ENCODE measurements around the gene THSD7B.
"Not testable (repeated sequence)": the region's sequence is repeated elsewhere in the genome, so short reads cannot be mapped to it uniquely, and the experiment has no call there.

Gene THSD7B

DNA sequence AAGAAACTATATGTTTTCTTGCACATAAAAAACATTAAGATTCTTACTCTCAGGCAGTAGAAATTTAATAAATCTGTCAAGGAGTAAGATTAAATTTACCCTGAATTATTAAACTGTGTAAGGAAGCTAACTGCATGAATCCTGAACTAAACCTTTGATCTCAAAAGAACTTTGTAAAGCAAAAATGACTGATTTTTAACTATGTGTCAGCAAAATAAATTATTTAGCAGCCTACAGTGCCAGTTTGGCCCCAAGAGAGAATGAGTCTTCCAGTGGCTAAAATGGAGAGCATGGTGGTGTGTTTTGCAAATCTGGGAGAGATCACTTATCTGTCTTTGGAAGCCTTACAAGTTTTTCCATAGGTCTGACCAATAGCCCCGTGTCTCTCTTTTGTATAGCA is 190.7 kb downstream of the THSD7B start:
- no peak for DNase-seq

DNA sequence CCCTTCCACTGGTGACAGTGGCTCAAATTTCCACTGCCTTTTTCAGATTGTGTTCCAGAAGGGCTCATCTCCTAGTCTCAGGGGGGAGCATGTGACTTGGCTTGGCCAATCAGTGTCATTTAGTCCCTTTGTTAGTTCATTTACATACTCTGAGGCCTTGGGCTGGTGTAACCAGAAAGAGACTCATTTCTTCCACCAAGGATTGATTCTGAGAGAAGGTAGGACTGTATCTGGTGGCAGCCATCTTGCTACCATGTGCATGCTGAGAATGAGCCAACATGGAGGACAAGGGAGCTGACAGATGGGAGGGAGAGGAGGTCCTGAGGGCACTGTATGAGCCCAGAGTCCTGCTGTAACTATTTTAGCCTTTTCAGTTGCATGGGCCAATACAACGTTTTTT is 191.7 kb downstream of the THSD7B start:
- no peak for DNase-seq

DNA sequence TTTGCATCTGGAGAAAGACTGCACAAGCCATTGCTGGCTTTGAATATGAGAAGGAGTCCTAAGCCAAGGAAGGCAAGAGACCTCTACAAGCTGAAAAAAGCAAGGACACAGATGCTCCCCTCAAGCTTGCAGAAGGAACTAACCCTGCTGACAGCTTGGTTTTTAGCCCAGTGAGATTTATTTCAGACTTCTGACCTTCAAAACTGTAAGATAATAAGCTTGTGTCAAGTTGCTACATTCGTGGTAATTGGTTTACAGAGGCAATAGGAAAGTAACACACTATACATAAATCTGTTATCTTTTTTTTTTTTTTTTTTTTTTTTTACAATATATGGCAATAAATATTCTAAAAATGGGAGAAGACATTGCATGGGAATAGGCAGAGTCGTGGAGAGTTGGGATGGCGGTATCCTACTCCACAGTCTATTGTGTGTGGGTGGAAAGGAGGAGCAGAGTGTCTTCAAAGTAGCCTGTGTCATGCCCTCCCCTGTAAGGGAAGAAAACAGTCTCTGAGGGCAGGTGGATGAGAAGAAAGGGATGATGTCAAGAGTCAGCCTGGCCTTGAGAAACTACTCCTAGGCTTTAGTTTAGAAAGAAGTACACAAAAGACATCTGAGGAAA is 196.9 kb downstream of the THSD7B start:
- DNase-seq, result no peak

DNA sequence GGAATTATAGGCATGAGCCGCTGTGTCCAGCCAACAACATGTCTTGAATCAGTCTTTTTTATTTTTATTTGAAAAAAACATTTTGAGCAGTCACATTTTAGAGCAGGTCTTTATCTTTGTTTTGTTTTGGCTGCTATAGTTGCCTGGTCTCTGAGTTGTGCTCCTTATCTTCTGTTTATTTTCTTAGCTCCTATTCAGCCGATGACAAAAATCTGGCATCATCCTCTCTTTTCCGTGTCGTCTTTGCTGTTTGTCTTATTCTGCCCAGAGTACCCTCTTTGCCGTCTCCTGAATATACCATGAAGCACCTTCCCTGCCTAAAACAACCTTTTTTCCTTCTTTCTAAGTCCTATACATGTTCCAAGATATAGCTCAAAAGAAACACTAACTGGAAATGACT is 201.1 kb downstream of the THSD7B start:
- DNase-seq, result no peak

DNA sequence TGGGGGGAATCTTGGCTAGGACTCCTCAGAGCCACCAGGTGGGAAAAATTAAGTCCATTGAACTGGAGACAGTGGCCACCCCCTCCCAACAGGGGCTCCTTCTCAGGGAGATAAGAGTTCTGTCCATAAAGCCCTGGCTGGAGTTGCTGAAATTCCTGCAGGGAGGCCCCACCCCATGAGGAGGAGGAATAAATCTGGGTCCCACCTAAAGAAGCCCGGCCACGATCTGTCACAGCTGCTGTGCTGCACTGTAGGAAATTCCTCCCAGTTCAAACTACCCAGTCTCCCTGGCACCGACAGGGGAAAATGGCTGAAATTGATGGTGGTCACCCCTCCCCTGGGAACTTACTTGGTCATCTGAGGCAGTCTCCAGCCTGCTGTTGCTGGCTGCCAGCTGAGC is 215.0 kb downstream of the THSD7B start:
- DNase-seq, result no peak

DNA sequence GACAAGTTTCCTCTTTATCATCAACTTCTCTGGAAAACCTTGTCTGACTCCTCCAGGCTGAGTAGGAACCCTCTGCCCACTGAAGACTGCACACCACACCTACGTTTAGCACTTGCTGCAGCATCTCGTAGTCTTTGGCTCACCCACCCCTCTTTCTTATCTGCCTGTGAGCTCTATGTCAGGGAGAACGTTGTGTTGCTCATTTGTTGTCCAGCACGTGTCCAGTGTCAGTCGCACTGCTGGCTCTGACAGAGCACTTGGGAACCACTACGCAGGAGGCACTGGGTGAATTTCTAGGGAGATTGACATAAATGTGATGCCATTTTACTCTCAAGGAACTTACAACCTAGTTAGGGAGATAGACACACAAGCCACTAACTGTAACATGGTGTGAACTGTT is 216.3 kb downstream of the THSD7B start:
- DNase-seq, result not testable (repeated sequence)

DNA sequence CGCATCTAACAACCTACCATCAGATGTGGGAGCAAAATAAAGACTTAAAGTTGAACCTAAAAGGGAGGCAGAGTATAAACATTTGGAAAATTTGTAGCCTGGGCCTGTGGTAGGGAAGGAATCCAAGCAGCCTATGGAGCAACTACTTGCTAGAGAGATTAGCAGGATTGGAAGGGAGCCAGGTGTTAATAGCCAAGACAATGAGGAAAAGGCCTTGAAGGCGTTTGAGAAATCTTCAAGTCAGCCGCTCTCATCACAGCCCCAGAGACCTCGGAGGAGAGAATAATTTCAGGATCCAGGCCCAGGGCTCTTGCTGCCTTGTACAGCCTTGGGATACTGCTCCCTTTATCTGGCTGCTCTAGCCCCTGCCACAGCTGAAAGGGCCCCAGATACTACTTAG is 219.7 kb downstream of the THSD7B start:
- no peak for DNase-seq

DNA sequence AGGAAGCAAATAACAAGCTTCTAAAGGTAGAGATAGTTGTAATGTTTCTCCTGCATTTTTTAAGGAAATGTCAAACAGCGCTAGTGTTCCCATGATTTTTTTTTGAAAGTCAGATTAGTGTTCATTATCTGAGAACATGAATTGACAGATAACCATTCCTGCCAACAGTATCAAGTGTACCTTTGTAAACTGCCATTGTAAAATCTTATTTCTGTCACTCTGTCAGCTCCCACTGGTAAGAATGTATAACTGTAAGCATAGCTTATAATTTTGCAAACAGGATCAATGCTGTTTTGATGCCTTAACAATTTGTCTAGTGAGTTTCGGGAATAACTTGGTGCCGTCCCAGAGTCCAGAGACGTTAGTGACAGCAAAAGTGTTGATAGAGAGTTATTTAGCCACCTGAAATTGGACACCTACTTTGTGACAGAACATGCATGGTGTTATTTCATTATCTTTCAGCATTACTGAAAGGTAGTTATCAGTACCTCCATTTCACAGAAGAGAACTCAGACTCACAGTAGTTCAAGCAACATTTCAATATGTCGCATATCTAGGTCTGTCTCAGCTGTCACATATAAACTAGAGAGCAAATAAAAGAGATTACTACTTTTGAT is 221.4 kb downstream of the THSD7B start:
- no peak for DNase-seq

DNA sequence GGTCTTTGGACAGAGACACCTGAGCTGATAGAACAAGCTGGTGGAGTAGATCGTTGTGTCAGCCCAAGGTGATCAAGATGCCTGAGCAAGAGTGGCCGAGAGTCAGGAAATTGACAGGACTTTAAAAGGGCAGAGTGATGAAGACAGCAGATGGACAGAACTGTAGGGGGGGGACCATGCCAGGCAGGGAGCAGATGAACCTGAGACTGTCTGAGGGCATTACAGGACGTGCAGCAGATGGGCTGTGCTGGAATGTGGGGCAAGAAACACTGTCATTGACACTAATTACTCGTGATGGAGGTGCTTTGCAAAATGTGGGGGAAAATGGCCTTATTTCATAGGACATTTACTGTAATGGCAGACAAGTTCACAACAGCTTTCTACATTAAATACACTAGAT is 225.0 kb downstream of the THSD7B start:
- no peak for DNase-seq

DNA sequence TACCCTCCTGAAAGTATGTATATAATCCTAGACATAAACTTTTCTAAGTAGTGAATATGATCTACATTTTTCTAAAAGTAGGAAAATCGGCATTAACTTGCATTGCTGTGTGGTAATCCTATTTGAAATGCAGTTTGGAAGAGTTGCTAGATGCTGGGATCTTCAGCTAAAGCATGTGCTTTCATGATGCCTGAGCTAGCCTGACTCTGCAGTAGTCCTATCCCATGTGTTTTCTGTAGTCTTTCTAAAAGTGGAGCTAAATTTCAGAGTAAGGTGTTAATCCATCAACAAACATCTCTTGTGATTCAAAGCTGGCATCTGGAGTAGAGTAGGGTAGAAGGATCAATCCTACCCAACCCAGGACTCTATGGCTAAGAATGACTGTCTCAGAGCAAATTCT is 229.4 kb downstream of the THSD7B start:
- no peak for DNase-seq

DNA sequence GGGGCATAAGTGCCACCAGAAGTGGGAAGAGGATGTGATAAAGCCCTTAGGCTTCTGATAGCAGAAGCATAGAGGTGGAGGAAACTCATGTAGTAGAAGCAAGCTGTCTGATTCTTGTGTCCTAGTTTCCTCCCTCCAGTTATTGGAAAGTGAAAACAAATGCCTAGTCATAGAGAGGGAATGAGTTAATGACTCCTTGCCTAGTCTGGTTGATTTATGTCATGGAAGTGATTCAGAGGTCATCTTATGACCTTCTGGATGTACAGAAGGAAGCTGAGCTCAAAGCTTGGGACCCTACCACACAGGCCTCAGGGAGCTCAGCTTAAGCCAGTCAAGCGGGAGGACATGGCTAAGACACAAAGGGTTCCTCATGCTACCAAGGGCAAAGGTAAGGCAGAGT is 232.2 kb downstream of the THSD7B start:
- no peak for DNase-seq

DNA sequence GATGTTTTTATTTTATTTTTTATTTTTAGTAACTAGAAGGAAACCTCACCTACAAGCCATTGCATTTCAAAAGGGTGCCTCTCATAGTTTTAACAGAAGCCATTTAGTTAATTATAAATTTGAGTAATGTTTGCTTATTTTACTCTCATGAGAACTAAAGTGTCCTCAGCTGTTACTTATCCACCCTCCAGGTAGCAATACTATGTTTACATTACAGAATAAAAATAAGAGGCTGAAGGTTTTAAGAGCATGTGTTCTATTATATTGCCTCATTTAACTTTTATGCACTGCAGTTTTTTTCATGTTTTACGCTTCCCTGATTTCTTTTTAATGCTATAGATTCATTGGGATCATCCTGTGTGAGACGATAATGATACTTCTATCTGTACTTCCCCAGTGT is 235.5 kb downstream of the THSD7B start:
- no peak for DNase-seq

DNA sequence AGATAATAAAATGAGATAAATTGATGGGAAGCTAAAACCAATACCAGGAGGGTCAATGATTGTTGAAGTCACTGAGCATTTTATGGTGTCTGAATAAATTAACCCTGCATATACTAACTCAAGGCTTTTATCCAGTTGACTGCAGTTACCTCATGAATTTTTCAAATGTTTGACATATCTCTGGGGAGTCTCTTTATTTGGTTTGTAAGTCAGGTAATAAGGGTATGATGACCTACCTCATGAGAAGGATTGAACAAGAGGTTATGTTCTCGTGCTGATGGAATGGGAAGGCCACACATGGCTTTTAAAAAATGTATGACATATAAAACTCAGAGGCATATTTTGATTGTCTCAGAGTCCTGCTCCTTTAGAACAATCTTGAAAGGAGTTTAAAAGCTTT is 237.6 kb downstream of the THSD7B start:
- no peak for DNase-seq

DNA sequence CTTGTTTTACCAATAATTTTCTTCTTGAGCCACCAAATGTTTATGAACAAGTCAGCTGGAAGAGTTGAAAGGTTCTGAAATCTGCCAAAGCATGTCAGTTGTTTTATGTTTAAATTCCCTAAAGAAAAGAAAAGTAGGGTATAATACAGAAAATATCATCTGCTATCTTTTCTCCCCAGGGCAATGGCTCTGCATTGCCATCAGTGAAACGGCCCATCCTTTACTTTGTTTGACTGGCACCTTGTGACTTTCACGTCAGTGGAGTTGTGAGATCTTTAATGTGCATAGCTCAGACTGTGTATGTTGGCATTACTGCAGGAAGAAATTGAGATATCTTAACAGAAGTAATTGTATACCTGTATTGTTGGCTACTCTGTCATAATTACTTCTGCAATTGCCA is 239.9 kb downstream of the THSD7B start:
- DNase-seq, result no peak

DNA sequence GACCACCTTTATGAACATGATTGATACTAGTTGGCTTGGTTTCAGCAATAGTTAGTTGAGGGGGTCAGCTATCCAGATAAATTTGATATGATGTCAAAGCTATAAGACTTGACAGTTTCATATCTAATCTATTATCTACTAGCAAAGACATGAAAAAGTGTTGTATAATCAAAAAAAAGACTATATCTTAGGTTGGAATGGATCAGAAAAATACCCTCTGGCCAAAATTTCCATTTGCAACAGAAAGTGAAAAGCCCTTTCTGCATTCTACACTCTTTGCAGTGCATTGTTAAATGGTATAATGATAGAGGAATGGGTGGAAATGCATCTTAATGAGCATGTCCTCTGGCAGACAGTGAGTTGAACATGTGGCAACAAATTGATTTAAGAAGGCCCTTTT is 242.6 kb downstream of the THSD7B start:
- no peak for DNase-seq

DNA sequence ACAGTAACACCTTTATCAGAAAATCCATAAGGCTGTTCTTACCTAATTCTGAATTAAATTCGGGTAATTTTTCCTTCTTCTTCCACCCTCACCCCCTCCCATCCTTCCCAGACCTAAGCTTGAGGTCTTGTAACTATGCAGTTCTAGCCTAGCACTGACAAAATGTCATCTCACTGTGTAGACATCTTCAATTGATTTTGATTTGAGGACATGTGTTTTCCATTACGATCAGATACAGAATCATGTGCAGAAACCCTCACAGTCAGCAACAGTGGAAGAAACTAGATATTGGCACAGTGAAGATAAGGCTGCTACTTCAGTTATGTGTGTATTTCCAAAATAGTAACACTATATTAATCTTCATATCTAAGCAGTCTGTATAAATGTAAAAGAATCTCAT is 244.6 kb downstream of the THSD7B start:
- no peak for DNase-seq

DNA sequence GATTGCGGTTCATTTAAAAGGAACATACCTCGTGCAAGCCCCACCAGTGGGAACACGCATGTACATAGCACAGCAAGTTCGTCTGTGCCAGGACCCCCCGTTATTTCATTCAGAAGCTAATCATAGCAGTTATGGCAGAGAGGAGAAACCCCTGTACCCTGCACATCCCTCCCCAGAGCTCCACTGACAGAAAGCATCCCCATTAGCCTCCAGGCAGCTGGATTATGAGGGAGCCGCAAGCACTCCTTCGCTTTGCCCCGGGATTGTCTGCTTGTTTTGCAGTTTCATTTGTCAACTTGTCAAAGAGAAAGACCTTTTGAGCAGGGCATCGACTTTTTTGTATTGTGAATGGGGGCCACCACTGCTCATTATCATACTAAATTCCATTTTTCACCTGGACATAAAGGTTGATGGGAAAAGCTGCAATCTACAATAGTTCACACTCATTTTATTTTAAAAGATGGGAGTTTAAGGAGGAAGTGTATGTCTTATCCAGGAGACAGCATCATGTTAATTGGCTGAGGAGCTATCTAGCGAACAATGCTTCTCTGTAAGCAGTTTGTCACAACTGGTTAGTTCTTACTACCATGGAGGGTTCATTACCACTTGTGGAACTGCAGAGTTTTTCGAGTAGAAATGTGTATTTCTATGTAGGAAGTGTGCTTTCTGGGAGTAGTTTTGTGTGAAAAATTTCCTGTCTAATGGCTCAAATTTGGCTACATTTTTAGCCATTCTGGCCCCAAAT is 255.3 kb downstream of the THSD7B start:
- no peak for DNase-seq

DNA sequence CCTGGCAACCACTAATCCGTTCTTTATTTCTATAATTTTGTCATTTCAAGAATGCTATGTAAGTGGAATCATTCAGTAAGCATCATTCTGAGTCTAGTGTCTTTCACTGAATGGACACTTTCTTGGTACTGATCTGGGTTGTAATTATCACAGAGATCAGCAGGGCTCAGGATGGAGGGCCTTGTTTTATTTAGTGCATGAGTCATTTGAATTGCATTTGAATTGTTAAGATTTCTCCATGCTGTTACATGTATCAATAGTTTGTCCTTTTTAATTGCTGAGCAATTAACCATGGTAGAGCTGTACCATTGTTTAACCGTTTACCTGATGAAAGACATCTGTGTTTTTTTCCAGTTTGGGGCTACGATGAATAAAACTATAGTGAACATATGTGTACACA is 256.4 kb downstream of the THSD7B start:
- no peak for DNase-seq

DNA sequence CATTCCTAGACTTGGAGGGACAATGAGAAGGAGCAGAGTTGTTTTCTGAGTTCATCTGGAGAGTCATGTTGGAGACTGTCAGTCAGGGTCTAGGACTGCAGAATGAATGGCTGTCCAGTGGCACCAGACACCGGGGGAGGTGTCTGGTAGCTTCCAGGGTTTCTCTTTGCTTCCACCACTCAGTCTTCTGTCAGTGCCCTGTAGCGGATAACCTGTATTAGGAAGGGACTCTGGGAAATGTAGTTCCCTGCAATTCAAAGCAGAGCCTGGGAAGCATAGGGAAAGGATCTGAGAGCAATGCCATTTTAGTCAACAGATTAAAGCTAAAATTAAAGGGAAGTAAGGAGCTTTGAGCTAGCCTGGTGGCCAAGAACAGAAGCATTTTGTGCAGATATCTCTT is 257.9 kb downstream of the THSD7B start:
- no peak for DNase-seq

DNA sequence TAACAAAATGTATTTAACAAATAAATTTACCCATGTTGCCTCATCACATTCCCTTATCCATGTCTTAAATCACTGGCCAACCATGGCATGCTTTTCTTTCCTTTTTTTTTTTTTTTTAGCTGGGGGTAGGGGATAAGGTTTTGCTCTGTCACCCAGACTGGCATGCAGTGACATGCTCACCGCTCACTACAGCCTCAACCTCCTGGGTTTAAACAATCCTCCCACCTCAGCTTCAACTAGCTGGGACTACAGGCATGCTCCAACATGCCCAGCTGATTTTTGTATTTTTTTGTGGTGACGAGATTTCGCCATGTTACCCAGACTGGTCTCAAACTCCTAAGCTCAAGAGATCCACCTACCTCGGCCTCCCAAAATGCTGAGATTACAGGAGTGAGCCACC is 266.4 kb downstream of the THSD7B start:
- DNase-seq, result no peak

DNA sequence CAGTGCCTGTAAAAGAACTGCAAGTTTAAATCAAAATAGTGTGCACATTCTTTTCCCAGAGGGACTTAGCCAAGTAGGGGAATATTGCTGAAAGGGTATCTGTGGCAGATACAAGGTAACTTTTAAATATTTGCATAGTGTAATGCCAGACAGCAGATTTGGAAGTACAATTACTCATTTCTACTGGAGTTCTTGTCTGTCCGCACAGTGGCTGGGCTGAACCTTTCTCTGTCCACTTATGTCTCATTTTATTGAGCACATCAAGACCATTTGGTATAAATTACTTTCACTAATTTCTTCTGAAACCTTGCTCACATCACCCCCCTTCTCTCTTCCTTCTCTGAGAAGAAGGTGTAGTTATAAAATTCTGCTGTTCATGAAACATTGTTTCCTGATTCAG is 271.3 kb downstream of the THSD7B start:
- DNase-seq, result no peak

DNA sequence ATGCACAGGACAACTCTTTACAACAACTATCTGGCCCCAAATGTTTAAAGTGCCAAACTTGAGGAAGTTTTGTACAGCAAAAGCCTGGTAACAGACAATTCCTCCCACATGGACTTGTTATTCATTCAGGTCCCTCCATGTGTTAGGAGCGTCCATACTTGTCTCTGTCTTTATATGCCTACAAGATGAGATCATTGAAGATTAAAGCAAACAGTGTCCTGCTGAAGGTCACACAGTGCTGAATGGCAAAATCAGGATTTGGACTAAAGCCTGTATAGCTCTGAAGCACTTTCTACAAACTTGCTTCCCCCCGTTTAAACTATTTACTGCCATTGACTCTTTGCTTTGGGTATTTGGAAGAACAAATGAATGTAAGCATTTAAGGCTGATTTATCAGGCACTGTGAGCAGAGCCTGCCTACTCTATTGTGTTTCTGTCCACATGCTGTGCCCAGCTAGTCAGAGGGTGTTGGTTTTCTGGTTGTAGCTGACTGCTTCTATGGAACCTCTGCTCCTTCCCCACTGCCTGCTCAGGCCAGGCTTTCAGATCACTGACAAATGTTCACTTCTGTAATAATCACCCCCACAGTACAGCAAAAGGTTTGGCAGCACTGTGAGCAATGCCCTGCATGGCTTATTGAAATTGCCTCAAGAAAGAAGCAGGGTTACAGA is 274.3 kb downstream of the THSD7B start:
- no peak for DNase-seq

DNA sequence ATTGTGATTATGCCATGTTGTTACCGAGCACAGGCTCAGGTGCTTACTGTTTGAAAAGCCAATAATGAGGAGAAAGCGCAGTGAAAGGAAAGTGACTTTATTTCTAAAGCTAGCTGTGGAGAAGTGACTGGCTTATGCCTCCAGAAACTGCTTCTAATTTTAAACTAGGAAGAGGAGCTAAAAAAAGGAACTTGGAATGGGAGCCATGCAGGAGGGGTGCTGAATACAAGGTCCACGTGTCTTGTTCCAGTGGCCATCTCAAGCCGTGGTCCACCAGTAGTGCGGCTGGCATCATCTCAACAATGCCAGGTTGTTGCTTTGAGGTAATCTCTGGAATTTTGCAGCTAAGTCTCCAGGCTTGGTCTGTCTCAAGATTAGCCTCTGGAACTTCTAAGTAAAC is 282.0 kb downstream of the THSD7B start:
- no peak for DNase-seq

DNA sequence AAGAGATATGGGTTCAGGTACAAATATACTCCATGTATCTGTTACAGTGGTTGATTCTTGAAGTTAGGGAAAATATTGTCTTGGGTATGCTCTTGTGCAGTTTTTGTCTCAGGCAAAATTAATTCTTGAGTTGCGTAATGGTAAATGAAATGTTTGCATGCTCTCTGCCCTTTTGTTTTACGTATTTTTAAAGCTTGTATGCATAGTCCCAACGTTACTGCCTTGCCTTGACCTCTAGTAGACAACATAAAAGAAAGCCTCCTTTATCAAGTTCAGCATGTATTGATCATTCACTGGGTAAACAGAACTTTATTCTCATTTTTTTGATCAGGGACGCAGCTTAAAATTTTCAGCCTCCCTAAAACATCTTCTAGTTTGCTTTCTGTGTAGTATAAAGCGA is 283.1 kb downstream of the THSD7B start:
- DNase-seq, result no peak
